Stimulated activated CD4-positive, alpha-beta T cell treated with anti-CD3 and anti-CD28 coated beads, Interleukin-4, amount 100 ng/mL, for 4 hours (primary cell): ENCODE results near the gene PIK3R5.

Source experiments
- DNase-seq, 2 experiments: peaks; one replicate each; pipeline ENCODE4 v3.0.0-alpha.2; 2020

Gene PIK3R5

GRCh38 chr17:8951206-8951605 is 14.3 kb downstream of the PIK3R5 start:
- DNase-seq = no peak

GRCh38 chr17:8949061-8949661 is 16.3 kb downstream of the PIK3R5 start:
- no peak for DNase-seq

GRCh38 chr17:8948462-8948861 is 17.0 kb downstream of the PIK3R5 start:
- DNase-seq = no peak

GRCh38 chr17:8947201-8947600 is 18.3 kb downstream of the PIK3R5 start:
- DNase-seq = no peak

GRCh38 chr17:8946476-8946875 is 19.0 kb downstream of the PIK3R5 start:
- no peak for DNase-seq

GRCh38 chr17:8946071-8946470 is 19.4 kb downstream of the PIK3R5 start:
- no peak for DNase-seq

GRCh38 chr17:8944748-8945147 is 20.8 kb downstream of the PIK3R5 start:
- no peak for DNase-seq

GRCh38 chr17:8944083-8944482 is 21.4 kb downstream of the PIK3R5 start:
- no peak for DNase-seq

GRCh38 chr17:8941980-8942622 is 23.4 kb downstream of the PIK3R5 start:
- DNase-seq = peak in 1 of 2 experiments; percentile 59

GRCh38 chr17:8941520-8941919 is 24.0 kb downstream of the PIK3R5 start:
- DNase-seq = peak; percentile 52 to 67

GRCh38 chr17:8940866-8941471 is 24.5 kb downstream of the PIK3R5 start:
- DNase-seq = peak in 1 of 2 experiments; percentile 38

GRCh38 chr17:8939496-8940334 is 25.8 kb downstream of the PIK3R5 start:
- no peak for DNase-seq

- DNase-seq = no peak
Measured at GRCh38 chr17:8938933-8939332, 26.6 kb downstream of the PIK3R5 start.

- DNase-seq = peak; percentile 42 to 74
Measured at GRCh38 chr17:8935191-8935590, 30.3 kb downstream of the PIK3R5 start.

- DNase-seq = no peak
Measured at GRCh38 chr17:8934346-8934745, 31.2 kb downstream of the PIK3R5 start.

- no peak for DNase-seq
Measured at GRCh38 chr17:8930649-8931048, 34.9 kb downstream of the PIK3R5 start.

- DNase-seq = no peak
Measured at GRCh38 chr17:8928347-8928746, 37.2 kb downstream of the PIK3R5 start.

- DNase-seq = no peak
Measured at GRCh38 chr17:8927395-8927794, 38.1 kb downstream of the PIK3R5 start.

- no peak for DNase-seq
Measured at GRCh38 chr17:8925808-8926207, 39.7 kb downstream of the PIK3R5 start.

- no peak for DNase-seq
Measured at GRCh38 chr17:8925141-8925540, 40.4 kb downstream of the PIK3R5 start.

- DNase-seq = no peak
Measured at GRCh38 chr17:8924595-8924994, 40.9 kb downstream of the PIK3R5 start.

GRCh38 chr17:8923762-8924161 is 41.7 kb downstream of the PIK3R5 start:
- DNase-seq = no peak

- DNase-seq = no peak
Measured at GRCh38 chr17:8922928-8923327, 42.6 kb downstream of the PIK3R5 start.

- no peak for DNase-seq
Measured at GRCh38 chr17:8922451-8922850, 43.1 kb downstream of the PIK3R5 start.
